Cerebellar nuclear complex (tissue), 1 donor: ENCODE results near the gene AP3B1.

Source experiments
- DNase-seq, 2 experiments: peaks; one replicate each; lab custom pipeline; 2025; lab: John Stamatoyannopoulos, UW

Gene AP3B1

DNA sequence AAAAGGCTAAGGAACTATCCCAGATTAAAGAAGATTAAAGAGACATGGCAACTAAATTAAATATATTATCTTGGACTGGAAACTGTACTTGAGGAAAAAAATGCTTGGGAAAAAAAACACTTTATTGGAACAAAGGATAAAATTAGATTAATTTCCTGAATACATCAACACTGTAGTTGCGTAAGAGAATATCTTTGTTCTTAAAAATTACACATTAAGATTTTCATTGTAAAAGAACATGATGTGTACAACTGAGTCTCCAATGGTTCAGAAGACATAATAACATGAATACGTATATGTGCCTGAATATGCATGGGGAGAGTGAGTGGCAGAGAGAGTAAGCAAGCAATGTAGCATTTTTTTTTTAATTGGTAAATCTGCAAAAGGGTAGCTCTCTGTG is 2.8 kb downstream of the AP3B1 start:
- DNase-seq = no peak

DNA sequence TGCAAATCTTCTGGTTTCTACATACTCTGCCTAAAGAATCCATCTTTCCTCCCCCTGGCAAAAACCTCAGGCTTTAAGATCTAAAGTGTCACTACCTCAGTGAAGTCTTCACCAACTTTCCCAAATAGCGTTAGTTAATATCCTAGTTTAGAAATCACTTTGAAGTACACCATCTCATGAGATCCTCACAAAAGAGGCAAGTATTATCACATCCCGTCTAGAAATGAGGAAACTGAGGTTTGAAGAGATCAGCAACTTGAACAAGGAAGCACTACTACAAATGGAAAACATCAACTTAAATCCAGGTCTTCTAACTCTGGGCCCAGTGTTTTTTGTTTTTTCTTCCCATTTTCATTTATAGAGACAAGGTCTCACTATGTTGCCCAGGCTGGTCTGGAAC is 4.6 kb downstream of the AP3B1 start:
- no peak for DNase-seq

DNA sequence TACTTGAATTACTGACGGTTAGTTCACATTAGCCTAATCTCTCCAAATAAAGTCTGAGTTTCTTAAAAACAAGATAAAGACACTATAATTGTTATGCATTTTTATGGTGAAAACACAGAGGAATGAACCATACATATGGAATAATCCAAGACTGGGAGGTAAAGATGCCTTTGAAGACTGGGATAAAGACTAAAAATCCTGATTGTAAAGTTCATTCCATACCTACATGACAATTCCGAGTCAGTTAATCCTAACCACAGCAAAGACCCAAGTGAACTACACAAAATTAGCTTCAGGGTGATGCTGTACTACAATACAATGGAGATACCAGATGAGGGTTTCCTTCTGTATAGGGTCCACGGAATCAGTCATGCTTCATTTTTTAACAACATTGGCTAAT is 6.3 kb downstream of the AP3B1 start:
- no peak for DNase-seq

DNA sequence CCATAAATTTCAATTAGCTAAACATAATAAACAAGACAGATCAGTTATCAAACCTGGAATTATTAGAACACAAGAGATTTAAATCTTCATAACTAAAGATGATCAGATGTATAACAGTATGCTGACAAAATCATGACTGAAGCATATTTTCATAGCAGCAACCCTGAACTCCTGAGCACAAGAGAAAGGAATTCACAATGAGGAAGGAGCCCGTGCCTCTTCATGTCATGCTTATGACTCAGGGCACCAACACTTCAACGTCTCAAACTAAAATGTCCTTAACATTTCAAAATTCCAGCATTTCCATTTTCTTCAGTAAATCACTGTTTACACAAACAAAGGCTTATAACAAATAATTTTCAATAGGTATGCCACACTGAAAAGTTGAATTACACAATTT is 6.7 kb downstream of the AP3B1 start:
- DNase-seq = no peak

DNA sequence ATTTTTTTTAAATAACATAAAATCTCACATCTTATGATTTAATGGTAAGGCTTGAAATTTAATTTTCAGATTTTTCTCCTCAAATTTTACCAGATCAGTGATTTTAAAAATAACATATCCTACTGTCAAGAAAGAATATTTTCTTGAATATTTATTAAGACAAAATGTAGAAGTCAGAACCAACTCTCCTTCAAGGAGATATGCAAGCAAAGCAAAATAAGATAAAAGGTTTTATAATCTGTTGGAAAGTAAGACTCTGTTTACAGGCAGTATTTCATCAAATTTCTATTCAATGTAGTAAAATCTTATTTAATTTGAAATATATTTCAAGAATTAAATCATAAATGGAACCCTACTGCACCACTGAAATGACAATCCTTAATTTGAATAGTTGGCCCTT is 7.3 kb downstream of the AP3B1 start:
- DNase-seq = no peak

DNA sequence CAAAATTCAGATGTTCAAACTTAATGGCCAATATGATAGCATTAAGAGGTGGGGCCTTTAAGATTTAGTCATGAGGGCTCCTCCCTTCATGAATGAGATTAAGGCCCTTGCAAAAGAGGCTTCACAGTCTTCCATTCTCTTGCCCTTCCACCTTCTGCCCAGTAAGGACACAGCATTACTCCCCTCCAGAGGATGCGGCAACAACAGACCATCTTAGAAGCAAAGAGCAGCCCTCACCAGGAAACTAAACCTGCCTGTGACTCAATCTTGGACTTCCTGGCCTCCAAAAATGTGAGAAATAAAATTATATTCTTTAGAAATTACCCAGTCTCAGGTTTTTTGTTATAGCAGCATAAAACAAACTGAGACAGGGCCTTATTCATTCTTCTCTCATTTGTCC is 8.2 kb downstream of the AP3B1 start:
- no peak for DNase-seq

DNA sequence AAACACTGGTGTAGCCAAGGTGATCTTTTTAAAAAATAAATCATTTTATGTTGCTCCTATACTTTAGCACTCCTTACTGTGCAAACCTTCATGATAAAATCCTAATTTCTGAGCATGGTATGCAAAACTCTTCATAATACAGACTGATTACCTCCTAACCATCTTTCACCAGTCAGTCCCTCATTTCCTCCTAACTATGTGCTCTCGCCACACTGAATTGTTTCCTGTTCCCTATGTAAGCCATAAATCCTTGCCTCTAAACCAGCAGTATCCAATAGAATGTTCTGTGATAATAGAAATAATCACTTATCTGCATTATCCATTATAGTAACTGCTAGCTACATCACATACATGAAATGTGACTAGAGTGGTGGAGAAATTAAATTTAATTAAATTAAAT is 10.7 kb downstream of the AP3B1 start:
- no peak for DNase-seq

DNA sequence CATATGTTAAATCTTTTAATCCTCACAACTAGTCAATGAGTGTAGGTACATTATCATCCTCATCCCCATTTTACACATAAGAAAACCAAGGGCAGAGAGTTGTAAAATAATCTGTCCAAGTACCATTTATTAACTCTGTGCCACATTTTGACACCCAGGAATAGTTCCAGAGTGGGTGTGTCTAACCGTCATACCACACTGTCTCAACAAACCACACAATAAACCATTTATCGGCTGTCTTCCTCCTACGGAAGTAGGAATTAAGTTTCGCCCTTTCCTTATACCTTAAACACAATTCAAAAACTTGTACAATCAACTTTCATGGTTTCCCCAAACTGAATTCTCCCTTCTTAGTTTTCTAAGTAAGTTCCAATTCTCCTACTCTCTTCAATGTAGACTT is 11.4 kb downstream of the AP3B1 start:
- DNase-seq = no peak

DNA sequence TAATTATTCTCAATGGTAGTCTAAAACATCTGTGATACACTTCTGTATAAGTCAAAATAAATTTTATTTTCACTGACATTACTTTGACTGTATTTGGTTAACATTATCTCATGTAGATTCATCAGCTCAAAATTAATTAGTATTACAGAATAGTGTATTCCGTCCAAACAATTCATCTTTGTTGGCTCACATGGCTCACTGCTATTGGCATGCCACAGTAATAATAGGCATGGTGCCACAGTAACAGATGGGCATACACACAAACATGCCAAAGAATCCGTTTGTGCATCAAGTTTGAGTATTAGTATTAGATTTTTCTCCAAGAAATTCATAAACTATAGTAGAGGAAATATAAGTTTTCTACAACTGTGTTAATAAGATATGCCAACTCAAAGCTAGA is 14.2 kb downstream of the AP3B1 start:
- DNase-seq = peak; percentile 18 to 72

DNA sequence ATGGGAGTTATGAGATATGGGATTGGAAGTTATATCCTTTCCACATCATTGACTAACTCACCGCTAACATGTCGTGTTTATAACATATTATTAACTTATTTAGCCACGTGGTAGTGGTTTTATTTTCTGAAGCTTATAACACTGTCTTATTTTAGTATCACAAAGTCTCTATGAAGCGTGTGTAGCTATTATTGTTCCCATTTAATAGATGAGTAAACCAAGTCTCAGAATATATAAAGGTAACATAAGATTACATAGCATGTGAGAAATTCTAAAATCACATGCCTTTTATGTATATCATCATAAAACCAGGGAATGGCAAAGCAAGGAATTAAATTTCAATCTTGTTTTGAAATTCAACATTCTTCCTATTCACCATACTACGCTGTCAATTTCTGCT is 15.3 kb downstream of the AP3B1 start:
- DNase-seq = no peak

DNA sequence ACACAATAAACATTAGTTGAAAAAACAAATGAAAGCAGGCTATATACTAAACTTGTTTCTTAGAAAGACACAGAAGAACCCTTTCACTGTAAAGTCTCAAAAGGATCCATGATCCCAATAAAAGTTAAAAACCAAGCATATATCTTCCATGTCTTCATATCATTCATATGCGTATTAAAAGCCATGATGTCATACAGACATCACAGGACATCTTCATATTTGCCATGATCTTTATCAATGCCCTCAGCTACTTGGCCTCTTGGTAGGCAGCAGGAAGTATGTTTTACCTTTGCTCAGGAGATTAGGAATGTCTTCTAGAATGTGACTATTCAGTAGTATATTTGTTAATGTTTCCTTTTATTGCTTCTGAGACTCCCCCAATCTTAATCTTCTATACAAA is 16.8 kb downstream of the AP3B1 start:
- no peak for DNase-seq

DNA sequence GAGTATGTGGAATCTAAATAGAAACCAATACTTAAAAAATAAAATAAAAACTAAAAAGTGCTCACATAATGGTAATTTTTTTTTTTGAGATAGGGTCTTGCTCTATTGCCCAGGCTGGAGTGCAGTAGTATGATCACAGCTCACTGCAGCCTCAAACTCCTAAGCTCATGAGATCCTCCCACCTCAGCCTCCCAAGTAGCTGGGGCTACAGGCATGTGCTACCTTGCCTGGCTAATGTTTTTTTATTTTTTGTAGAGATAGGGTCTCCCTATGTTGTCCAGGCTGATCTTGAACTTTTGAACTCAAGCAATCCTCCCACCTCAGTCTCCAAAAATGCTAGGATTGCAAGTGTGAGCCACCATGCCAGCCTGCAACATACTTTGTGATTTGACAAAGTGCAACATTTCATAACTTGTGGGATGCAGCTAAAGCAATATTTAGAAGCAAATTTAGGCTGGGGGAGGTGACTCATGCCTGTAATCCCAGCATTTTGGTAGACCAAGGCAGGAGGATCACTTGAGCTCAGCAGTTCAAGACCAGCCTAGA is 18.4 kb downstream of the AP3B1 start:
- DNase-seq = no peak

DNA sequence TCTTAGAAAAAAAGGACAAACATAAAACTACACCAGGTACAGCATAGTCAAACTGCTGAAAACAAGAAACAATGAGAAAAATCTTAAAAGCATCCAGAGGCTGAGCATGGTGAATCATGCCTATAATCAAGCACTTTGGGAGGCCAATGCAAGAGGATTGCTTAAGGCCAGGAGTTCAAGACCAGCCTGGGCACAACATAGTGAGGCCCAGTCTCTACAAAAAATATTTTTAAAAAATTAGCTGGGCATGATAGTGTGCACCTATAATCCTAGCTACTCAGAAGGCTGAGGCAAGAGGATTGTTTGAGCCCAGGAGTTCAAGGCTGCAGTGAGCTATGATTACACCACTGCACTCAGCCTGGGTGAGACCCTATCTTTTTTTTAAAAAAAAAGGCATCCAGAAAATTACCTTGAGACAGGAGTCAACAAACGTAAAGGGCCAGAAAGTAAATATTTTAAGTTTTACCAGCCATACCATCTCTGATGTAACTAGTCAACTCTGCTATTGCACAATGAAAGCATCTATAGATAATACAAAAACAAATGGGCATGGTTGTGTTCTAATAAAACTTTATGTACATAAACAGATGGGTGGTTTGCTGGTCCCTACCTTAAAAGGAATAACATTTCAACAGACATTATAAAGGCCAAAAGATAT is 19.8 kb downstream of the AP3B1 start:
- no peak for DNase-seq

DNA sequence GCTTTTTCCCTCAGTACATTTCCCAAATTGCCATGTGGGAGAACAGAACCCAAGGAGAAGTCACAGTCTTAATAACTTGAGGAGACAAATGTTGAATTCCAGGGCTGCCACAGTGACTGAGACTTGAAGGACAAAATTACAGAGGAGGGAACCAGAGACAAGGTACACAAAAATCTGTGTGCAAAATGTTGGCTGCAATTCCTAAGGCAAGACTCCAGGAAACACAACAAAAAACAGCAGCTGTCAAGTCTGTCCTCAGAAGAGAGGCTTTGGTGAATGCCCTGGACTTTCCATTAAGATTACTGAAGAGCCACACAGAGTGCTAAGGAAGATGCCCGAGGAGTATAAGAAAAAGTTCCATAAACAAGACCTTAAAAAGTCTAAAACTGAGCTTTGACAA is 21.1 kb downstream of the AP3B1 start:
- DNase-seq = no peak

DNA sequence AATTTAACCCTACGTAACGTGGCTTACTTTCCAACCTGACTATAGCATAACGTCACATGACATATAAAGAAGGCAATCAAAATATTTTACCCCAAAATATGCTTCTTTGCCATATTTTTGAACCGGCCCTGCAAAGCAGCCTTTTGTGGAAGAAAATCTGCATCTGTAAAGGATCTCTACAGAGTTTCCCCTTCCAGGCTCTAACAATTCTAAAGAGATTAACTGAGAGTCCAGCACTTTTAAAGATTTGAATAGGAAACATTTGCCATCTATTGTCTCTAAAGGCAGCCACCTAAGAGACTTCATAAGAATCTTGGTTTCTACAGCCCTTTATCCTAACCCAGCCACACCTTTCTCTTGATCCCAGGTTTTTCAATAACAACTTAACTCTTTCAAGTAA is 22.7 kb downstream of the AP3B1 start:
- DNase-seq = no peak

DNA sequence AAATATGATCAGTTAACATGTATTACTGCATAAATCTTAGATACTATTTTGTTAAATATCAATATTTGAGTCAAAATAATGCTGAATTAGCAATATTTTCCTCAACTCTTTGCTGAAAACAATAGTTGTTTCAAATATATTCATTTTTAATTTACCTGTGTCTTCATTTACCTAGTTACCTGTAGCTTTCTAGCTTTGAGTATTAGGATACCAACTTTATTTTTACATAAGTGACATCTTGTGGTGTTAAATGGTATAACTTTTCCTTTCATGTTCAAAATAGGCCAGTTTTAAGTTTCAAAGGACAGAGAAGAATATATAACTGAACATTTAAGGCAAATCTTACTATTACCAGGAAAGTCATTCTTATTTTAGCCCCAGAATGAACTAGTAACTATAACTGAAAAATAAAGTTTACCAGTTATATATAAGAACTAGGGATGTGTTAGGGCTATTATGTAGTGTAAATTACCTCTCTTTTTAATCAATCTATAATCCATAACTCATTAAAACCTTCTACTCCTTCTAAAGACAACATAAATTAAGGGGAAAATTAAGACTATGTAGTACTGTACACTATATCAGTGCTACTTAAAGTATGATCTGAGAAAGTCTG is 25.3 kb downstream of the AP3B1 start:
- no peak for DNase-seq

DNA sequence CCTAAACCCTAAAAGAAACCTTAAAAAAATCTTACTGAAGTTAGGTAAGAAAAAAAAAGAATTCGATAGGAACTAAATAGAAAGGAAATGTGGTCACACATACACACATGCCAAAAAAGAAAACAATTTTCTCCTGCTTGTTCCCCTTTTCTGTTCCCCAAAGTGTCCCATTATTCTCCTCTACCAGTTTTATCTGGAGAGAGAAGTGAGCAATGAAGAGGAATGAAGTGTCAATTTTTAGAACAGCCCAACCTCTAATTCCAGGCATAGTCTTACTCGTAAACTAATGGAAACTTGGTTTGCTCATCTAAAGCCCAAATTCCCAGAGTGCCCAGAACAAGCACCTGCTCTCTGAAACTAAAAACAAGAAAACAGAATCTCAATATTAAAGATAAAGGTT is 26.1 kb downstream of the AP3B1 start:
- no peak for DNase-seq

DNA sequence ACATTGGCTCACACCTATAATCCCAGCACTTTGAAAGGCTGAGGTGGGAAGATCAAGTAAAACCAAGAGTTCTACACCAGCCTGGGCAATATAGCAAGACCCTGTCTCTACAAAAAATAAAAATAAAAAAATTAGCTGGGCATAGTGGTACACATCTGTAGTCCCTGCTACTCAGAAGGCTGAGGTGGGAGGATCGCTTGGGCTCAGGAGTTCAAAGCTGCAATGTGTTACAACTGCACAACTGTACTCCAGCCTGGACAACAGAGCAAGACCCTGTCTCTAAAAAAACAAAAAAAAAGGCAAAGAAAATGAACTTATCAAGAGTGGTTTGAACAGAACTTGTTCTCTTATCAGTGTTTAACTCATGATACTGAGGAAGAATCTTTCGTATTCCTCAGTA is 29.3 kb downstream of the AP3B1 start:
- DNase-seq = no peak

DNA sequence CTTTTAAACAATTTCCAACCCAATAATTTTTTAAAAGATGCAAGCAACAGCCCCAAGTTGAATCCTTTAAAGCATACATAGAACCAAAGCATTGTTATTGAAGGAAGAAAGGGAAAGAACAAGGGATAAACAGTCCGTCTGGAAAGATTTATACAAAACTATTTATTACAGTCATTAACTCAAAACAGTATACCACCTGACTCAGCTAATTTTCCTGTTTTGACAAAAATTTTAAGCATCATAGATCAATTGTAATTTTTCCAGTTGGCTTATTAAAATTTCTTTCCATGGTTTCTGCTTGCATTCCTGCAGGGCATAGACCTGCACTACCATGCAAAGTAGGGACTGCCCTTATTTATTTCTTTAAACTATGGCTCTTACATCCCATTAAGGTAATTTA is 29.9 kb downstream of the AP3B1 start:
- DNase-seq = no peak

DNA sequence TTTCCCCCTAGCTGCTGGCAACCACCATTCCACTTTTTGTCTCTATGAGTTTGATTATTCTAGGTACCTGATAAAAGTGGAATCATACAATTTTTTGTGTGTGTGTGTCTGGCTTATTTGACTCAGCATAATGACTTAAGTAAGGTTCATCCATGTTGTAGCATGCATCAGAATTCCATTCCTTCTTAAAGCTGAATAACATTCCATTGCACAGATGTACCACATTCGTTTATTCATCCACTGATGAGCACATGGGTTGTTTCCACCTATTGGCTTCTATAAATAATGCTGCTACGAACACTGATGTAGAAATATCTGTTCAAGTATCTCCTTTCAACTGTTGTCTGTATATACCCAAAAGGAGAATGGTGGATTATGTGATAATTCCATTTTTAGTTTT is 33.7 kb downstream of the AP3B1 start:
- DNase-seq = no peak

DNA sequence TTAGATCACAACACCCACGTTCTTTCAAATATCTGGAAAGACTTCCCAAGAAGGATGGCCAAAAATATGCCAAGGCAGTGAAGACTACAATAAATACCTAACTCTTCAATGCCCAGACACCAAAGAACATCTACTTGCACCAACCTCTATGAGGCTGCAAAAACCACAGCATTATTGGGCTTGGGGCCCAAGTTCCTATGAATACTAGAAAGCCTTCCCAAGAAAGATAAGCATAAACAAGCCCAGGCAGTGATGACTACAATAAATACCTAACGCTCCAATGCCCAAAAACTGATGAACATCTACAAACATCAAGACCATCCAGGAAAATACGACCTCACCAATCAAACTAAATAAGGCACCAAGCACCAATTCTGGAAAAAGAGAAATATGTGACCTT is 41.3 kb downstream of the AP3B1 start:
- no peak for DNase-seq

DNA sequence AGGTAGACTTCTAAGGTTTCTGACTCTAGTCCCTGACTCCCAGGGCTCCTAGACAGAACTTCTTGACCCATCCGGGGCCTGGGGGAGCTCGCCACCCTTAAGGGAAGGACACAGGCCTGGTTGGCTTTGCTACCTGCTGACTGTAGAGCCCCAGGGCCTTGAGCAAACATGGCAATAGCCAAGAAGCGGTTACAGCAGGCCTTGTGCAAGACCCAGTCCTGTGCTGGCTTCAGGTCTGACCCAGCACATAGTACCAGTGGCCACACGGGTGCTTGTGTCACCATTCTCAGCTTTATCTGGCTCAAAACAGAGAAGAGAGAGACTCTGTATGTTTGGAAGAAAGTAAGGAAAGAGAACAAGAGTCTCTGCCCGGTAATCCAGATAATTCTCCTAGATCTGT is 41.8 kb downstream of the AP3B1 start:
- no peak for DNase-seq

DNA sequence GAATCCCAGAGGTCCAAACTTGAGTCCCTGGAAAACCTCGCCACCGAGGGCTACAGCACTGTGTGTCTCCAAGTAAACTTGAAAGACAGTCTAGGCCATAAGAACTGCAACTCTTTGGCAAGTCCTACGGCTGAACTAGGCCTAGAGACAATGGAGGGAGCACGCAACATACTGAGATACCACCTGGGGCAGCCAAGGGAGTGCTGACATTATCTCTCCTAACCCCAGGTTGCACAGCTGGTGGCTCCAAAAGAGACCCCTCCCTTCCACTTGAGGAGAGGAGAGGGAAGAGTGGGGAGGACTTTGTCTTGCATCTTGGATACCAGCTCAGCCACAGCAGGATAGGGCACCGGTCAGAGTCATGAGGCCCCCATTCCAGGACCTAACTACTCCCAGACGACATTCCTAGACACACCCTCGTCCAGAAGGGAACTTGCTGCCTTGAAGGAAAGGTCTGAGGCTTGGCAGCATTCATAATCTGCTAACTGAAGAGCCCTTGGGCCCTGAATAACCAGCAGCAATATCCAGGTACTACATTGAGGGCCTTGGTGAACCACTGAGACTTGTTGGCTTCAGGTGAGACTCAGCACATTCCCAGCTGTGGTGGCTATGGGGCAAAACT is 42.7 kb downstream of the AP3B1 start:
- no peak for DNase-seq

DNA sequence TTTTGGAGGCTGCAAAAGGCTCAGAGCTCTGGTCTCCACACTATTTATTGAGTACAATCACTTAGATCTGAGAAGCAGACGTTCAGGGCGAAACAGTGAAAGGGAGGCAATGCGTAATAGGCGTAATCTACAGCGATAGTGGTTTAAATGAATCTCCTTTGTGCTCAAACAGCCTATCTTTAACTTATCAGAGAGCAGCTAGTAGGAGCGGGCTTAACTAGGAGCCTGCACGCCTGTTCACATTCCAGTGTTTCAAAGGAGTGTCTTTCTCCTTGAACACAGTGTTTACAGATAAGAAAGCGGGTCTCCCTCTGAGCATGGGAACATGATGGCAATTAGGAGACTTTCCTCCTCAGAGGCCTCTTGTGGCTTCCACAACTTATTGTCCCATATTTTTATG is 49.4 kb downstream of the AP3B1 start:
- DNase-seq = no peak
